PC-3 (cell line): ENCODE results near the gene ZNF682.

ENCODE experiments used
- CTCF ChIP-seq: fragments of 300-600 bp; sonication (generic); conservative IDR thresholded peaks from 2 replicates; pipeline ENCODE4 v1.5.1; 2017; ENCODE audit warnings: antibody characterized with exemption, low read depth, mild to moderate bottlenecking, low read length
- EZH2 ChIP-seq: fragments of 300-600 bp; sonication (generic); IDR thresholded peaks from one replicate; pipeline ENCODE4 v1.6.1; 2017; ENCODE audit warnings: antibody characterized with exemption, mild to moderate bottlenecking, low read length; ENCODE audit not compliant: unreplicated experiment
- EZH2phosphoT487 ChIP-seq: fragments of 300-600 bp; sonication (generic); IDR thresholded peaks from 2 replicates; pipeline ENCODE4 v1.6.1; 2018; ENCODE audit warnings: mild to moderate bottlenecking, antibody characterized with exemption, low read length, borderline replicate concordance

DNA sequence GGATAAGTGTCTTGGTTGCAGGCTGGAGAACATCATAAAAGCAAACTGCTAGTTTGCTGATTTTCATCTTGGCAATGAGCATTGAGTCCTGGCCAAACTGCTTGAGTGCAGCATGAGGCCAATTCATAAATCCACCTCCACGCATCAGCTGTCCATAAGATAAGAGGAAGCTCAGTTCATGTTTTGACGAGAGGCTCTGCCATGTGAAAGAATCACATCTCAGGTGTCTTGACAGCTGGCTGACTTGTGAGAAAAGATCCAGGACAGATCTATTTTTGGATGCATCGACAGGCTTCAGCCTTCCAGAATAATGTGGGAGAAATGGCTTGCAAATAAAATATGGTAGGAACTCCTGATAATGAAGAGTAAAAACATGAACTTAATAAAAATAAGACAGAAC is 5.4 kb upstream of the ZNF682 start:
- TF ChIP-seq EZH2 (no peak), CTCF (no peak), EZH2phosphoT487 (no peak)
